LNCaP clone FGC (cell line): ENCODE data around the gene ZNF367.

Experiments
- DNase-seq: peaks from one replicate; pipeline ENCODE4 v3.0.0-alpha.2; 2011; ENCODE audit warnings: low read depth
- H3K4me3 ChIP-seq: 2 replicates; pipeline ENCODE4 v1.5.1; 2011; ENCODE audit warnings: mild to moderate bottlenecking, low read depth, low read length, control low read depth
- CTCF ChIP-seq: IDR thresholded peaks from 2 replicates; pipeline ENCODE4 v1.5.1; 2012; ENCODE audit warnings: mild to moderate bottlenecking; ENCODE audit not compliant: control insufficient read depth, insufficient read depth; ENCODE audit errors: extremely low read depth

The ZNF367 gene

GRCh38 chr9:96345551-96345950 is 72.6 kb downstream of the ZNF367 start:
- H3K4me3 ChIP-seq = no peak overlapping the region
- TF ChIP-seq CTCF = no peak
- no peak for DNase-seq

DNA sequence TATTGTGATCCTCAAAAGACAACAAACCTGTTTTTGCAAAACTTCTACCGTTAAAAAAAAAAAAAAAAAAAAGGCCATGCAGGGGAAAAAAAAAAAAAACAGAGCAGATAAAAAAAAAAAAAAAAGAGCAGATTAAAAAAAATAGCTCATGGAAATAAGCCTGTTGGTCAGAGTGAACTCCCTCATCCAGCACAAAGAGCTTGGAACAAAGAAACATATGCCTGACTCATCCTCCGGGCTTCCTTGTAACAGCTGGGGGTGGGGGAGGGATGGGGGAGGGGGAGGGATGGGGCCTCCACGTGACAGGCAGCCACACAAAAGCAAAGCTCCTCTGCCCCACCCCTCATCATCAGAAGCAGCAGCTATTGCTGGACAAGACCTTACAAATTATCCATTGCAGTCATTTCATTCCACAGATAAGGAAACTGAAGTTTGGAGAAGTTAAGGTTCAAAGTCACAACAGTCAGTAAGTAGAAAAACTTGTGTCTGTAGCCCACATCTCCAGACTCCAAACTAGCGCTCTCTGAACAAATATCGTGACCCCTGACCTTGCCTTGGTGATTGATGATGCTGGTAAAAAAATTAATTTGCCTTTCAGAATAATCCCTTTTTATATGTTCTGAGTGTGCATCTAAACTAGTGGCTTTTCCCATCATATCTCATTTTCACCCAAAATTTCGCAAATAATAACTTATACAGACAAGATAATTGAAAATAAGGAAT is 73.6 kb downstream of the ZNF367 start:
- no peak for TF ChIP-seq CTCF
- peak; percentile 13 for DNase-seq
- H3K4me3 ChIP-seq = no peak overlapping the region

- no peak for DNase-seq
- no peak for TF ChIP-seq CTCF
Observed at GRCh38 chr9:96343515-96344360, 74.4 kb downstream of the ZNF367 start.

DNA sequence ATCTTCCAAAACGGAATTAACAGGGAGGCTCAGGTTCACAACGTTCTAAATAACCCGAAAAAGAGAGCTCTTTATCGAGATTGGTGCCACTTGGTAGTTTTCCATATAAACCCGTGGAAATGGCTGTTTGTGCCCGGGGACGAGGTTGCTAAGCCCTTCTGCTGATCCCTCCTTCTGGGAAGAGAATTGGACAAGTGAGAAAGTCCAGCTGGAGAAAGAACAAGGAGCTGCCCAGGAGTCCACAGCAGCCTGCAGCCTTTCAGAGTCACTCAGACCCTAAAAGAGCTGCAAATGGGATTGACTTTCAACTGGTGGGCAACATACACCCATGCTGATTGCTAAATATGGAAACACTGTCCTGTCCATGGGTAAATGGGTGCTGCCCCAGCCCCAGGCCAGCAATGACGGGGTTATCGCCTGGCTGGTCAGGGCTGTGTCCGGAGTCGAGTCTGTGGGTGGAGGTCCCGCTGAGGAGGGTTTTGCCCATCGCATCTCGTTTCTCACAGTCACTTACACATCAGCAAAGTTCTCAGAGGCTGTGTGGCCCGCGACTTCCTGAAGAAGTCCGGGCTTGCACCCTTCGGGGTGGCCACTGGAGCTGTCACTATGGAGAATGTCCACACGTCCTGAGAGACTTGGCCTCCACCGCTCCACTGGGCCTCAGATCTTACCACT is 75.5 kb downstream of the ZNF367 start:
- DNase-seq = no peak
- TF ChIP-seq CTCF = no peak
- no peak overlapping the region for H3K4me3 ChIP-seq

More at GRCh38 chr9:96343515-96344360, 74.4 kb downstream of the ZNF367 start:
- H3K4me3 ChIP-seq = no peak overlapping the region

DNA sequence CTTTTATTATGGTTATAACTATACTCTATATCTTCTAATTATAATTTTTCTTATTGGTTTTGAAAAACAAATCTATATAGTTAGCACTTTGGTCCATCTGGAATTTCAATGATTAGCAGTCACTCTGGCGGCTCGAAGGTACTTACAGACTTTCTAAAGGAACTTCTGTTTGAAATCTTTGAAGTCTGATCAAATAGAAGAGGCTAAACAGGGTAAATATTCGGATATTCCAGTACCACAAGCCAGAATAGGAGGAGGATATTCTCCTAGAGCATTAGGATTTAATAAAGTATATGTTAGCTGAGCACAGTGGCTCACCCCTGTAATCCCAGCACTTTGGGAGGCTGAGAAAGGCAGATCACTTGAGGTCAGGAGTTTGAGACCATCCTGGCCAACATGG is 77.5 kb downstream of the ZNF367 start:
- no peak for TF ChIP-seq CTCF
- H3K4me3 ChIP-seq = no peak overlapping the region
- no peak for DNase-seq

DNA sequence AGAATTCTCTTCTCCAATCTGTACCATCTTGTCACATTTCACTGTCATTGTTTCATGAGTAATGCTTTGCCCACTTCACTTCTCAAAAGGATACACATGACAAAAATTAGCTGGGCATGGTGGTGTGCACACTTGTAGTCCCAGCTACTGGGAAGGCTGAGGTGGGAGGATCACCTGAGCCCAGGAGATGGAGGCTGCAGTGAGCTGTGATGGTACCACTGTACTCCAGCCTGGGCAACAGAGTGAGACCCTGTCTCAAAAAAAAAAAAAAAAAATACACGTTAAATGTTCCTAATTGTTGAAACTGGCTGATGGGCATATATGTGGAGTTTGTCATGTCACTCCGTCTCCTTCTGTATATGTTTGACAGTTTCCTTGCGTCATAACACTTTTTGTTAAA is 79.9 kb downstream of the ZNF367 start:
- no peak overlapping the region for H3K4me3 ChIP-seq
- no peak for TF ChIP-seq CTCF
- DNase-seq = no peak
